ENCODE results near the gene NELFE.
"Not testable (repeated sequence)": the region's sequence is repeated elsewhere in the genome, so short reads cannot be mapped to it uniquely, and the experiment has no call there.

NELFE gene

GRCh38 chr6:31940256-31940664 is 18.5 kb downstream of the NELFE start:
- no peak for DNase-seq (ENCODE audit: low read depth)
- TF ChIP-seq CTCF (IDR thresholded peaks at IDR 0.05; ENCODE audit: control insufficient read depth, extremely low read depth, insufficient read depth): no peak
- H3K4me3 ChIP-seq (ENCODE audit: low read depth, low read length): no peak overlapping the region

DNA sequence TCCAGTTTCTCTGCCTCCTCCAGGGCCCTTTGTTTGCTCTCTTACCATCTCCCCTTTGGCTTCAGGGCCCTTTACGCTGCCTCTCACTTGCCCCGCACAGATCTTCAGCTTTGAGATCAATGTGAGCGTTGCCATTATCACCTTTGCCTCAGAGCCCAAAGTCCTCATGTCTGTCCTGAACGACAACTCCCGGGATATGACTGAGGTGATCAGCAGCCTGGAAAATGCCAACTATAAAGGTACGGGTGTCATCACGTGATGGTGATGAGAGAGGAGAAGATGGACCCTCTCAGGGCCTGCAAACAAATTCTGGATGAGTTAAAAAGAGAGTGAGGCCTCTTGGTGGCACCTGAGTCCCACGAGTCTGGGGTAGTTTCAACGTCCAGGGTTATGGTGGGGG is 22.9 kb downstream of the NELFE start:
- DNase-seq (ENCODE audit: low read depth): no peak
- no peak overlapping the region for H3K4me3 ChIP-seq (ENCODE audit: low read depth, low read length)
- no peak for TF ChIP-seq CTCF (IDR thresholded peaks at IDR 0.05; ENCODE audit: control insufficient read depth, extremely low read depth, insufficient read depth)

GRCh38 chr6:31935021-31935420 is 23.8 kb downstream of the NELFE start:
- no peak overlapping the region for H3K4me3 ChIP-seq (ENCODE audit: low read depth, low read length)

DNA sequence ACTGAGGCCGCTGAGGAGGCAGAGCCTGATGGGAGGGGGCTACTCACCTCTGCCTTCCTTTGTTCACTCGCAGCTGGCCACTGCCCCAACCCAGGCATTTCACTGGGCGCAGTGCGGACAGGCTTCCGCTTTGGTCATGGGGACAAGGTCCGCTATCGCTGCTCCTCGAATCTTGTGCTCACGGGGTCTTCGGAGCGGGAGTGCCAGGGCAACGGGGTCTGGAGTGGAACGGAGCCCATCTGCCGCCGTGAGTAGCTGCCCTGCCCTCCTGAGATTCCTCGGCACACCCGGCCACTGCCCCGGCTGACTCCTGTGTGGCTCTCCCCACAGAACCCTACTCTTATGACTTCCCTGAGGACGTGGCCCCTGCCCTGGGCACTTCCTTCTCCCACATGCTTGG is 25.2 kb downstream of the NELFE start:
- no peak for DNase-seq (ENCODE audit: low read depth)
- TF ChIP-seq CTCF (IDR thresholded peaks at IDR 0.05; ENCODE audit: control insufficient read depth, extremely low read depth, insufficient read depth): no peak

More at GRCh38 chr6:31935021-31935420, 23.8 kb downstream of the NELFE start:
- TF ChIP-seq CTCF (IDR thresholded peaks at IDR 0.05; ENCODE audit: control insufficient read depth, extremely low read depth, insufficient read depth): no peak
- DNase-seq (ENCODE audit: low read depth): no peak

DNA sequence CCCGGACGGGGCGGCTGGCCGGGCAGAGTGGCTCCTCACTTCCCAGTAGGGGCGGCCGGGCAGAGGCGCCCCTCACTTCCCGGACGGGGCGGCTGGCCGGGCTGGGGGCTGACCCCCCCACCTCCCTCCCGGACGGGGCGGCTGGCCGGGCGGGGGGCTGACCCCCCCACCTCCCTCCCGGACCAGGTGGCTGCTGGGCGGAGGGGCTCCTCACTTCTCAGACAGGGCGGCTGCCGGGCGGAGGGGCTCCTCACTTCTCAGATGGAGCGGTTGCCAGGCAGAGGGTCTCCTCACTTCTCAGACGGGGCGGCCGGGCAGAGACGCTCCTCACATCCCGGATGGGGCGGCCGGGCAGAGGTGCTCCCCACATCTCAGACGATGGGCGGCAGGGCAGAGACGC is 26.6 kb downstream of the NELFE start:
- not testable (repeated sequence) for DNase-seq (ENCODE audit: low read depth); H3K4me3 ChIP-seq (ENCODE audit: low read depth, low read length)

More for the DNA sequence above, 25.2 kb downstream of the NELFE start:
- no peak overlapping the region for H3K4me3 ChIP-seq (ENCODE audit: low read depth, low read length)

DNA sequence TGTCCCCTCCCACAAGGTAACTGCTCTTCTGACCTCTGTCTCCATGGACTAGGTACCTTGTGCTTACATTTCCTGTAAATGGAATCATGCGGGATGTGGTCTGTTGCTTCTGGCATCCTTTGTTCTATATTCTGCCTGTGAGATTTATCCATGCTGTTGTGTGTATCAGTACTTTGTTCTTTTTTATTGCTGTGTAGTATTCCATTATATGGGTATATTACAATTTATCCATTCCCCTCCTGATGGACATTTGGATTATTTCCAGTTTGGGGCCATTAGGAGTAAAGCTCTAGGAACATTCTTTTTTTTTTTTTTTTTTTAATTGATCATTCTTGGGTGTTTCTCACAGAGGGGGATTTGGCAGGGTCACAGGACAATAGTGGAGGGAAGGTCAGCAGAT is 27.8 kb downstream of the NELFE start:
- no peak for DNase-seq (ENCODE audit: low read depth)
- no peak for TF ChIP-seq CTCF (IDR thresholded peaks at IDR 0.05; ENCODE audit: control insufficient read depth, extremely low read depth, insufficient read depth)
- H3K4me3 ChIP-seq (ENCODE audit: low read depth, low read length): no peak overlapping the region

GRCh38 chr6:31928672-31928939 is 30.2 kb downstream of the NELFE start:
- no peak for DNase-seq (ENCODE audit: low read depth)
- no peak for TF ChIP-seq CTCF (IDR thresholded peaks at IDR 0.05; ENCODE audit: control insufficient read depth, extremely low read depth, insufficient read depth)
- no peak overlapping the region for H3K4me3 ChIP-seq (ENCODE audit: low read depth, low read length)

All from LNCaP clone FGC (cell line).